ENCODE measurements around the gene CIB1. TPM values are rescaled to one million over a fixed set of nuclear protein-coding genes. Genes with fewer than 3 reads are reported as not detected.
A peak's percentile ranks its signal among the peaks of the same experiment; 100 is the strongest.

Gene CIB1
- total and polyA plus RNA-seq, 10 of the 15 experiments (the other 5 are each of a cell fraction or from before 2014, with no cell fraction given): 10.8 to 155 (median 81.9) TPM

DNA sequence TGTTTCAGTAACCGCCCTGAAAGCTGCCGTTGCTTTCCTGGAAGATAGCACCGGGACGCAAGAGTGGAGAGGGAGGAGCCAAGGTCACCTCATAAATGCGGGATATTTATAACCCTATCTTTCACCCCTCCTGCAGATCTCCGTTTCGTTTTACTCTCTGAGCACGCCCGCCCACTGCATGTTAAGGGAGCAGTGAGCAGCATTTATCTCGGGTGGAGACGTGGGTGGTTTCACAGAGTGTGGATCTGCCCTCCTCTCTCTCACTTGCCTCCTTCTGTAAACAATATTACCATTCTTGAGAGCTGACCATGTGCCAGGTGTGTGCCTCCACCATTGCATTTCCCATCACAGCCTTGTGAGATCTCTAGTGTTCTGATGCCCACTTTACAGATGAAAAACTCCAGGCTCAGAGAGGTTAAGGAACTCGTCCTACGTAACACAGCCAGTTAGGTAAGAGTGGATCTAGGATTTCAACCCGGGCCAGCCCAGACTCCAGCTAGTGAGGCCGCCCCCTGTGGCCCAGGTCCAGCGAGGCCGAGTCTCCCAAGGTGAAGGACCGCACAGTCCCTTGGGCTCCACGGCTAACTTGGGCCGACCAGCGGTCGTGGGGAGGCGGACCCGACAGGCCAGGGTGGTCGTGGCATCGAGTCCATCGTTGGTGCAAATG is 49.5 kb downstream of the CIB1 start (continued):
- TF ChIP-seq SREBF1 (IDR thresholded peaks at IDR 0.05; ENCODE audit: low read length) (no peak), ZNF622 (IDR thresholded peaks at IDR 0.05) (no peak), BACH1 (IDR thresholded peaks at IDR 0.05; ENCODE audit: borderline replicate concordance) (peak; percentile 57; the same call in 1 of the 2 replicates), NFXL1 (IDR thresholded peaks at IDR 0.05; ENCODE audit: borderline replicate concordance) (peak; percentile 91)
- TF ChIP-seq, protein P1, sequence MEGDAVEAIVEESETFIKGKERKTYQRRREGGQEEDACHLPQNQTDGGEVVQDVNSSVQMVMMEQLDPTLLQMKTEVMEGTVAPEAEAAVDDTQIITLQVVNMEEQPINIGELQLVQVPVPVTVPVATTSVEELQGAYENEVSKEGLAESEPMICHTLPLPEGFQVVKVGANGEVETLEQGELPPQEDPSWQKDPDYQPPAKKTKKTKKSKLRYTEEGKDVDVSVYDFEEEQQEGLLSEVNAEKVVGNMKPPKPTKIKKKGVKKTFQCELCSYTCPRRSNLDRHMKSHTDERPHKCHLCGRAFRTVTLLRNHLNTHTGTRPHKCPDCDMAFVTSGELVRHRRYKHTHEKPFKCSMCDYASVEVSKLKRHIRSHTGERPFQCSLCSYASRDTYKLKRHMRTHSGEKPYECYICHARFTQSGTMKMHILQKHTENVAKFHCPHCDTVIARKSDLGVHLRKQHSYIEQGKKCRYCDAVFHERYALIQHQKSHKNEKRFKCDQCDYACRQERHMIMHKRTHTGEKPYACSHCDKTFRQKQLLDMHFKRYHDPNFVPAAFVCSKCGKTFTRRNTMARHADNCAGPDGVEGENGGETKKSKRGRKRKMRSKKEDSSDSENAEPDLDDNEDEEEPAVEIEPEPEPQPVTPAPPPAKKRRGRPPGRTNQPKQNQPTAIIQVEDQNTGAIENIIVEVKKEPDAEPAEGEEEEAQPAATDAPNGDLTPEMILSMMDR (IDR thresholded peaks at IDR 0.05 in 2 of 3, conservative IDR thresholded peaks at IDR 0.05 in 1 of 3; ENCODE audit: control insufficient read depth in 2 of 3, extremely low read depth in 1 of 3, insufficient read depth in 1 of 3, low read depth in 3 of 3, low read length in 3 of 3): 0 out of 6 replicates have a peak, but pooled peaks of 1 of the 3 experiments have one; percentile 9

DNA sequence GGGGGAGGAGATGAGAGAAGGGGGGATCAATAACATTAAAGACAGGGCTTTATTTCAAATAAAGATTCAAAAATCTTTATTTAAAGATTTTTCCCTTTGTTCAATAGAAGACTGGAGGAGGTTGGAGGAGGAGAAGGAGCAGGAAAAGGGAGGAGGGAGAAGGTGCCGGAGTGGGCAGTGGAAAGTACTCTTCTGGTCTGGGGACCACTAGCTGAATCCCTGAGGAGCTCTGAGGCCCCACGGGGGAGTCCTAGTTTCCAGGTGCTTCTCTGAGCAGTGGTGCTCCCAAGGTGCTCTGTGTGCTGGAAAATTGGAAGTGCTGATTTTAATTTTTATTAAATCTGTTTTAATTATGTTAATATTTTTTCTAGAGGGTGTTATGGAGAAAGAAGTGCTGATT is 52.0 kb downstream of the CIB1 start:
- no peaks in the 10 kb centered on the region for H4K20me1 ChIP-seq (ENCODE audit: control insufficient read depth, insufficient read depth)
- POLR2A ChIA-PET: interaction anchor here (1.3 to 1.5 kb wide), 5 partner anchors 8 to 52 kb away, joined by 3 to 7 read pairs (median 4); partner anchors contain the start of genes CIB1, GDPGP1 and SEMA4B
- H3K4me2 ChIP-seq (ENCODE audit: control insufficient read depth, insufficient read depth): no peak overlapping the region
- H3K4me3 ChIP-seq: no peak overlapping the region
- H3K36me3 ChIP-seq (ENCODE audit: control insufficient read depth in 2 of 2, insufficient read depth in 2 of 2, low read length in 1 of 2): no peaks in the 10 kb centered on the region
- BruUV-seq (replicated peaks): no TSS peak
- no peak for FAIRE-seq
- H3K27me3 ChIP-seq (replicated peaks in 1 of 2; ENCODE audit: control insufficient read depth in 2 of 2, insufficient read depth in 2 of 2, low read length in 1 of 2): no peaks in the 10 kb centered on the region
- no peak for ATAC-seq
- H3K4me1 ChIP-seq (ENCODE audit: control insufficient read depth, insufficient read depth, low read length): peaks cover 31% of the 10 kb centered on the region
- H3K27ac ChIP-seq (ENCODE audit: control insufficient read depth, insufficient read depth): no peak overlapping the region
- WGBS (ENCODE audit: insufficient coverage, insufficient replicate concordance, low lambda C conversion rate, missing lambda C conversion rate): 46% methylated on average over 2 of the region's 2 CpGs
- RAD21 ChIA-PET (ENCODE audit: unreplicated experiment): interaction anchor here (0.7 to 1.1 kb wide), 3 partner anchors 16 to 22 kb away, joined by 3 to 5 read pairs (median 5); no protein-coding TSS in a partner anchor
- H3K9ac ChIP-seq (ENCODE audit: control insufficient read depth, insufficient read depth, low read length): no peak overlapping the region
- H2AFZ ChIP-seq (ENCODE audit: control insufficient read depth, low read depth, low read length): no peak overlapping the region
- SMC1A ChIA-PET (ENCODE audit: uncharacterized antibody, unreplicated experiment): interaction anchor here (0.9 to 1.4 kb wide), 3 partner anchors 10 to 40 kb away, joined by 3 to 5 read pairs (median 4); no protein-coding TSS in a partner anchor
- H3K79me2 ChIP-seq (ENCODE audit: control insufficient read depth, insufficient read depth, low read length): peaks cover 2% of the 10 kb centered on the region; the same call in 1 of the 2 replicates
- no peak for DNase-seq (ENCODE audit: low read depth, low spot score)
- in situ Hi-C loops (cut with MboI) (no loop called here), intact Hi-C loops (cut with micrococcal nuclease; ENCODE audit: unreplicated experiment) (no loop called here)
- no peaks in the 10 kb centered on the region for H3K9me3 ChIP-seq (replicated peaks; ENCODE audit: control insufficient read depth, insufficient read depth, low read length)
- CTCF ChIA-PET: interaction anchor here (0.6 to 1.1 kb wide), 3 partner anchors 21 to 41 kb away, joined by 3 to 7 read pairs (median 4); no protein-coding TSS in a partner anchor
- TF ChIP-seq NRF1 (conservative IDR thresholded peaks at IDR 0.05; ENCODE audit: low read depth, low read length) (no peak), FOS (IDR thresholded peaks at IDR 0.05; ENCODE audit: borderline replicate concordance, extremely low read depth, insufficient read length) (no peak), TAF1 (IDR thresholded peaks at IDR 0.05; ENCODE audit: borderline replicate concordance, low read depth, low read length) (no peak), NR2C1 (IDR thresholded peaks at IDR 0.05) (no peak), LARP7 (IDR thresholded peaks at IDR 0.05) (no peak), IRF4 (IDR thresholded peaks at IDR 0.05; ENCODE audit: low read depth, low read length) (no peak), ZNF207 (IDR thresholded peaks at IDR 0.05; ENCODE audit: borderline replicate concordance) (no peak), JUNB (IDR thresholded peaks at IDR 0.05) (no peak), POLR2AphosphoS2 (IDR thresholded peaks at IDR 0.05; ENCODE audit: low read depth, low read length) (no peak)
- TF ChIP-seq, protein P2, sequence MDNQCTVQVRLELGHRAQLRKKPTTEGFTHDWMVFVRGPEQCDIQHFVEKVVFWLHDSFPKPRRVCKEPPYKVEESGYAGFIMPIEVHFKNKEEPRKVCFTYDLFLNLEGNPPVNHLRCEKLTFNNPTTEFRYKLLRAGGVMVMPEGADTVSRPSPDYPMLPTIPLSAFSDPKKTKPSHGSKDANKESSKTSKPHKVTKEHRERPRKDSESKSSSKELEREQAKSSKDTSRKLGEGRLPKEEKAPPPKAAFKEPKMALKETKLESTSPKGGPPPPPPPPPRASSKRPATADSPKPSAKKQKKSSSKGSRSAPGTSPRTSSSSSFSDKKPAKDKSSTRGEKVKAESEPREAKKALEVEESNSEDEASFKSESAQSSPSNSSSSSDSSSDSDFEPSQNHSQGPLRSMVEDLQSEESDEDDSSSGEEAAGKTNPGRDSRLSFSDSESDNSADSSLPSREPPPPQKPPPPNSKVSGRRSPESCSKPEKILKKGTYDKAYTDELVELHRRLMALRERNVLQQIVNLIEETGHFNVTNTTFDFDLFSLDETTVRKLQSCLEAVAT (IDR thresholded peaks at IDR 0.05): no peak
